Activated CD4-positive, alpha-beta T cell treated with anti-CD3 and anti-CD28 coated beads, Interleukin-2, amount 10 ng/mL, durations not matched to agents 24 days and 14 days (primary cell): ENCODE data around the gene GNE. TPM values are rescaled to one million over a fixed set of nuclear protein-coding genes. Genes with fewer than 3 reads are reported as not detected.
"Not testable (repeated sequence)": the region's sequence is repeated elsewhere in the genome, so short reads cannot be mapped to it uniquely, and the experiment has no call there.

Source experiments
- DNase-seq: peaks from one replicate; pipeline ENCODE4 v3.0.0; 2022
- H3K27ac Mint-ChIP-seq: one replicate; pipeline ENCODE4 v1.8.0; 2022; ENCODE audit warnings: mild to moderate bottlenecking, mixed read lengths
- H3K27me3 Mint-ChIP-seq: one replicate; pipeline ENCODE4 v1.8.0; 2022; ENCODE audit warnings: mixed read lengths
- H3K36me3 Mint-ChIP-seq: one replicate; pipeline ENCODE4 v1.8.0; 2022; ENCODE audit warnings: low read depth, mild to moderate bottlenecking, mixed read lengths
- H3K4me1 Mint-ChIP-seq: one replicate; pipeline ENCODE4 v1.8.0; 2021; ENCODE audit warnings: mixed read lengths
- H3K4me3 Mint-ChIP-seq: one replicate; pipeline ENCODE4 v1.8.0; 2022; ENCODE audit warnings: mild to moderate bottlenecking, moderate library complexity, mixed read lengths
- H3K9me3 Mint-ChIP-seq: one replicate; pipeline ENCODE4 v1.8.0; 2021; ENCODE audit warnings: mixed read lengths
- intact Hi-C: fragments of 100-400 bp; cut with micrococcal nuclease; formaldehyde crosslinking; loops from one replicate; pipeline ENCODE4 v1.15.1; 2023
- total RNA-seq: library from RNA; stranded (reverse); gene quantifications from 2 replicates; pipeline ENCODE4 v1.2.3, GENCODE V29; 2022

The GNE gene
- total RNA-seq, 1 donor from 2014 or later: 22.2 TPM

- intact Hi-C loops: no loop called here
- Mint-ChIP-seq H3K36me3 (peaks cover 17% of the 10 kb centered on the region), H3K4me3 (no peak overlapping the region), H3K4me1 (peaks cover 11% of the 10 kb centered on the region), H3K27me3 (no peaks in the 10 kb centered on the region), H3K9me3 (no peaks in the 10 kb centered on the region), H3K27ac (no peak overlapping the region)
- DNase-seq: no peak
These were observed 9.1 kb downstream of the GNE start for GRCh38 chr9:36249189-36249588.

GRCh38 chr9:36248061-36248460 is 10.2 kb downstream of the GNE start:
- peaks cover 22% of the 10 kb centered on the region for H3K36me3 Mint-ChIP-seq
- H3K27ac Mint-ChIP-seq, DNase-seq, H3K9me3 Mint-ChIP-seq, H3K27me3 Mint-ChIP-seq, H3K4me3 Mint-ChIP-seq: not testable (repeated sequence)
- H3K4me1 Mint-ChIP-seq: peaks cover 11% of the 10 kb centered on the region
- intact Hi-C loops: loop anchor here (1.0 kb wide), 1 partner anchor 81 kb away; no protein-coding TSS in a partner anchor

GRCh38 chr9:36247356-36247755 is 10.9 kb downstream of the GNE start:
- H3K9me3 Mint-ChIP-seq: no peaks in the 10 kb centered on the region
- peaks cover 11% of the 10 kb centered on the region for H3K4me1 Mint-ChIP-seq
- peaks cover 24% of the 10 kb centered on the region for H3K36me3 Mint-ChIP-seq
- intact Hi-C loops: no loop called here
- no peaks in the 10 kb centered on the region for H3K27me3 Mint-ChIP-seq
- H3K4me3 Mint-ChIP-seq: no peak overlapping the region
- no peak overlapping the region for H3K27ac Mint-ChIP-seq
- no peak for DNase-seq

- Mint-ChIP-seq H3K27ac (no peak overlapping the region), H3K36me3 (peaks cover 28% of the 10 kb centered on the region), H3K9me3 (no peaks in the 10 kb centered on the region), H3K4me1 (peaks cover 7% of the 10 kb centered on the region), H3K4me3 (no peak overlapping the region), H3K27me3 (no peaks in the 10 kb centered on the region)
- intact Hi-C loops: no loop called here
- DNase-seq: no peak
These were observed 12.3 kb downstream of the GNE start for GRCh38 chr9:36245906-36246305.

- H3K9me3 Mint-ChIP-seq, H3K27me3 Mint-ChIP-seq, H3K27ac Mint-ChIP-seq, H3K4me3 Mint-ChIP-seq, intact Hi-C loops, H3K4me1 Mint-ChIP-seq, DNase-seq: not testable (repeated sequence)
- H3K36me3 Mint-ChIP-seq: peaks cover 54% of the 10 kb centered on the region
These were observed 18.6 kb downstream of the GNE start for GRCh38 chr9:36239675-36240074.

GRCh38 chr9:36239205-36239604 is 19.0 kb downstream of the GNE start:
- H3K4me1 Mint-ChIP-seq, H3K27ac Mint-ChIP-seq, DNase-seq, intact Hi-C loops, H3K4me3 Mint-ChIP-seq, H3K9me3 Mint-ChIP-seq, H3K27me3 Mint-ChIP-seq: not testable (repeated sequence)
- peaks cover 56% of the 10 kb centered on the region for H3K36me3 Mint-ChIP-seq

GRCh38 chr9:36237230-36237629 is 21.0 kb downstream of the GNE start:
- Mint-ChIP-seq H3K36me3 (peaks cover 60% of the 10 kb centered on the region), H3K9me3 (no peaks in the 10 kb centered on the region), H3K27ac (no peak overlapping the region), H3K4me1 (peaks cover 2% of the 10 kb centered on the region), H3K27me3 (no peaks in the 10 kb centered on the region), H3K4me3 (no peak overlapping the region)
- intact Hi-C loops: no loop called here
- DNase-seq: no peak

- Mint-ChIP-seq H3K4me1 (peaks cover 25% of the 10 kb centered on the region), H3K4me3 (no peak overlapping the region), H3K9me3 (peaks cover 6% of the 10 kb centered on the region), H3K27ac (no peak overlapping the region), H3K27me3 (no peaks in the 10 kb centered on the region), H3K36me3 (peaks cover 73% of the 10 kb centered on the region)
- intact Hi-C loops: no loop called here
- DNase-seq: no peak
These were observed 35.8 kb downstream of the GNE start for GRCh38 chr9:36222449-36222848.

- Mint-ChIP-seq H3K36me3 (peaks cover 72% of the 10 kb centered on the region), H3K9me3 (peaks cover 6% of the 10 kb centered on the region), H3K4me1 (peaks cover 33% of the 10 kb centered on the region), H3K27me3 (no peaks in the 10 kb centered on the region), H3K27ac (no peak overlapping the region), H3K4me3 (no peak overlapping the region)
- DNase-seq: no peak
- intact Hi-C loops: no loop called here
These were observed 36.6 kb downstream of the GNE start for GRCh38 chr9:36221667-36222066.

- H3K36me3 Mint-ChIP-seq: peaks cover 71% of the 10 kb centered on the region
- intact Hi-C loops: loop anchor here (10.0 kb wide), 1 partner anchor 356 kb away; the partner anchor contains the start of gene MELK
- H3K4me3 Mint-ChIP-seq: peak overlapping the region; percentile 64
- peaks cover 44% of the 10 kb centered on the region for H3K4me1 Mint-ChIP-seq
- H3K9me3 Mint-ChIP-seq: peaks cover 6% of the 10 kb centered on the region
- H3K27ac Mint-ChIP-seq: peak overlapping the region; percentile 84
- peak; percentile 82 for DNase-seq
- H3K27me3 Mint-ChIP-seq: no peaks in the 10 kb centered on the region
These were observed 39.8 kb downstream of the GNE start for GRCh38 chr9:36218411-36218901.

- DNase-seq: no peak
- peaks cover 6% of the 10 kb centered on the region for H3K9me3 Mint-ChIP-seq
- H3K4me1 Mint-ChIP-seq: peaks cover 48% of the 10 kb centered on the region
- intact Hi-C loops: loop anchor here (10.0 kb wide), 1 partner anchor 357 kb away; the partner anchor contains the start of gene MELK
- peak overlapping the region; percentile 84 for H3K27ac Mint-ChIP-seq
- H3K4me3 Mint-ChIP-seq: peak overlapping the region; percentile 64
- no peaks in the 10 kb centered on the region for H3K27me3 Mint-ChIP-seq
- peaks cover 71% of the 10 kb centered on the region for H3K36me3 Mint-ChIP-seq
These were observed 40.2 kb downstream of the GNE start for GRCh38 chr9:36218011-36218410.

- peaks cover under 1% of the 10 kb centered on the region for H3K9me3 Mint-ChIP-seq
- peak overlapping the region; percentile 64 for H3K4me3 Mint-ChIP-seq
- H3K4me1 Mint-ChIP-seq: peaks cover 51% of the 10 kb centered on the region
- intact Hi-C loops: loop anchor here (10.0 kb wide), 1 partner anchor 357 kb away; the partner anchor contains the start of gene MELK
- H3K27me3 Mint-ChIP-seq: no peaks in the 10 kb centered on the region
- peaks cover 67% of the 10 kb centered on the region for H3K36me3 Mint-ChIP-seq
- H3K27ac Mint-ChIP-seq: peak overlapping the region; percentile 84
- DNase-seq: no peak
These were observed 40.8 kb downstream of the GNE start for GRCh38 chr9:36217256-36217968.

GRCh38 chr9:36214571-36214970 is 43.7 kb downstream of the GNE start:
- intact Hi-C loops: loop anchor here (10.0 kb wide), 1 partner anchor 360 kb away; the partner anchor contains the start of gene MELK
- Mint-ChIP-seq H3K9me3 (no peaks in the 10 kb centered on the region), H3K4me1 (peaks cover 52% of the 10 kb centered on the region), H3K27me3 (no peaks in the 10 kb centered on the region), H3K4me3 (no peak overlapping the region), H3K27ac (no peak overlapping the region), H3K36me3 (peaks cover 64% of the 10 kb centered on the region)
- no peak for DNase-seq

GRCh38 chr9:36213989-36214388 is 44.3 kb downstream of the GNE start:
- no peaks in the 10 kb centered on the region for H3K9me3 Mint-ChIP-seq
- peaks cover 64% of the 10 kb centered on the region for H3K36me3 Mint-ChIP-seq
- intact Hi-C loops: loop anchor here (10.0 kb wide), 1 partner anchor 361 kb away; the partner anchor contains the start of gene MELK
- DNase-seq: no peak
- peak overlapping the region; percentile 6 for H3K27ac Mint-ChIP-seq
- H3K27me3 Mint-ChIP-seq: no peaks in the 10 kb centered on the region
- H3K4me1 Mint-ChIP-seq: peaks cover 53% of the 10 kb centered on the region
- H3K4me3 Mint-ChIP-seq: no peak overlapping the region
